Thyroid gland (tissue), 4 donors: Measurements from ENCODE around the gene UBE2R2. TPM values are rescaled to one million over a fixed set of nuclear protein-coding genes. Genes with fewer than 3 reads are reported as not detected.

ENCODE experiments used
- DNase-seq, 2 donors: peaks; one replicate each; pipeline ENCODE4 v3.0.0-alpha.2; 2019
- H3K27ac ChIP-seq, 3 donors: fragments of 200-600 bp; sonication (generic); 1 replicate in 2 of 3; 2 replicates in 1 of 3; pipeline ENCODE4 v1.5.1; 2016 to 2019; ENCODE audit warnings: mild to moderate bottlenecking in 1 of 3, moderate library complexity in 1 of 3
- H3K27me3 ChIP-seq: fragments of 200-600 bp; sonication (generic); one replicate; pipeline ENCODE4 v1.5.1; 2019
- H3K36me3 ChIP-seq, 2 donors: fragments of 200-600 bp; sonication (generic); one replicate each; pipeline ENCODE4 v1.5.1; 2016 to 2019
- H3K4me1 ChIP-seq, 2 donors: fragments of 200-600 bp; sonication (generic); one replicate each; pipeline ENCODE4 v1.5.1; 2017 to 2019
- H3K4me3 ChIP-seq, 3 donors: fragments of 200-600 bp; sonication (generic); replicated peaks in 1 of 3; 1 replicate in 2 of 3; 2 replicates in 1 of 3; pipeline ENCODE4 v1.5.1; 2016; ENCODE audit warnings: mild to moderate bottlenecking in 1 of 3
- H3K9me3 ChIP-seq: fragments of 200-600 bp; sonication (generic); one replicate; pipeline ENCODE4 v1.5.1; 2017
- CTCF ChIP-seq, 6 experiments: fragments of 200-600 bp in 3 of 6; fragments of 450-650 bp in 3 of 6; sonication (generic) in 3 of 6; IDR thresholded peaks; one replicate each; pipeline ENCODE4 v1.5.1; 2016 to 2019; ENCODE audit warnings: antibody characterized with exemption in 6 of 6, mild to moderate bottlenecking in 2 of 6, inconsistent platforms in 1 of 6, moderate library complexity in 1 of 6
- POLR2A ChIP-seq, 2 donors: fragments of 450-650 bp; IDR thresholded peaks; one replicate each; pipeline ENCODE4 v1.6.1; 2017; ENCODE audit warnings: antibody characterized with exemption in 2 of 2, mild to moderate bottlenecking in 2 of 2, moderate library complexity in 1 of 2
- WGBS, 2 donors: methylation state at CpG; one replicate each; pipeline ENCODE4 v1.1.5; 2017; 5-methylcytosine and 5-hydroxymethylcytosine counted together
- intact Hi-C: fragments of 100-400 bp; cut with DNase I; formaldehyde crosslinking; loops from one replicate; pipeline ENCODE4 v1.15.1; 2023
- total RNA-seq, 4 donors: library from RNA; depleted of rRNA; stranded (reverse); fragments of >200 nt; gene quantifications; one replicate each; pipeline ENCODE4 v1.2.3, GENCODE V29; 2016

UBE2R2 gene
- total RNA-seq, 4 donors from 2014 or later, result 22.8 to 31.4 (median 25.8) TPM

DNA sequence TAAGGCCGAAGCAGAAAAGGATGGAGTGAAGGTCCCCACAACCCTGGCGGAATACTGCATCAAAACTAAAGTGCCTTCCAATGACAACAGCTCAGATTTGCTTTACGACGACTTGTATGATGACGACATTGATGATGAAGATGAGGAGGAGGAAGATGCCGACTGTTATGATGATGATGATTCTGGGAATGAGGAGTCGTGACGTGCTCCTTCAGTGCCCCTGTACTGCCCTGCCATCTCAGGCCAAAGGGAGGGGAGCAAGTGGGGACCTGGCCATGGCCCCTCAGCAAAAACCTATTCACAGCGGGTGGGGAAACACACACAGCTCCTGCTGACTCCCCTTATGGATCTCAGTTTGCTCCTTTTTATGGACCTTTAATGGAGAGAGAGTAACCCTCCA is 100.1 kb downstream of the UBE2R2 start:
- TF ChIP-seq CTCF (IDR thresholded peaks at IDR 0.05) (no peak), POLR2A (IDR thresholded peaks at IDR 0.05) (no peak)
- H3K27me3 ChIP-seq, result no peaks in the 10 kb centered on the region
- no peak overlapping the region for H3K4me3 ChIP-seq
- no peak overlapping the region for H3K27ac ChIP-seq
- intact Hi-C loops, result no loop called here
- WGBS, 2 donors, result 94 to 97% methylated on average over 9 of the region's 9 CpGs
- no peaks in the 10 kb centered on the region for H3K9me3 ChIP-seq
- peaks cover 6 to 13% of the 10 kb centered on the region in 2 donors for H3K36me3 ChIP-seq
- DNase-seq, result no peak
- no peaks in the 10 kb centered on the region for H3K4me1 ChIP-seq

DNA sequence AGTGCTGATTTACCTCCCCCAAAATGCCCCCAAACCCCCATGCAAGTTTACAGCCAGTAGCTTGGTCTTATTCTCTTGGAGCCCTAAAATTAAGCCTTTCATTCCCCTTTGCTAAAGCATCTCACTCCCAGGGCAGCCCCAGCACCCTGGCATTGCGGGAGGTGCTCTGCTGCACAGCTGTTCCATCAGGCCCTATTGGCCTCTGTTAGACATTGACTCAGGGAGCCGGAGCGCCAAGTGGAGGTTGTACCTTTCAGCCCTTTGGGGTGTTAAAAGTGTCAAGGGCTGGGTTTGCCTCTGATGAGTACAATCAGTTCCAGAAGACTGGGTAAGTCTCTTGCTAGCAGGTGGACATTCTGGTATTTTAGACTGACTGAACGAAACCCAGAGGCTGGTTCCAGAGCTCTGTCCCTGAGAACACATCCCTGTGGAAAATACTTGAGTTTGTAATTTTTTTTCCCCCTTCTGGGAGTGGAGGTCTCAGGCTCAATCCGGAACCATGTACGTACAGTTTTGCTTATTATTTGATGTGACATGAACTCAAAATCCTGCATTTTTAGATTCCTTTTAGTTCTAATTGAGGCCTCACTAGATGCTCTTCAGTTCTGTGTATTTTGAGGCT is 102.4 kb downstream of the UBE2R2 start:
- peak; percentile 68 for DNase-seq
- H3K4me3 ChIP-seq, result no peak overlapping the region
- WGBS, 2 donors, result 51 to 61% methylated on average over 6 of the region's 6 CpGs
- H3K4me1 ChIP-seq, result no peaks in the 10 kb centered on the region
- H3K27me3 ChIP-seq, result no peaks in the 10 kb centered on the region
- TF ChIP-seq CTCF (IDR thresholded peaks at IDR 0.05) (no peak), POLR2A (IDR thresholded peaks at IDR 0.05) (no peak)
- intact Hi-C loops, result no loop called here
- peaks cover 29 to 37% of the 10 kb centered on the region in 2 donors for H3K36me3 ChIP-seq
- H3K27ac ChIP-seq, result no peak overlapping the region
- H3K9me3 ChIP-seq, result no peaks in the 10 kb centered on the region

- Histone ChIP-seq H3K36me3 (peaks cover 46 to 51% of the 10 kb centered on the region in 2 donors), H3K4me1 (no peaks in the 10 kb centered on the region), H3K27ac (no peak overlapping the region), H3K9me3 (no peaks in the 10 kb centered on the region), H3K27me3 (no peaks in the 10 kb centered on the region), H3K4me3 (no peak overlapping the region)
- WGBS, 2 donors, result 93 to 94% methylated on average over 13 to 14 of the region's 14 CpGs
- no peak for DNase-seq
- TF ChIP-seq POLR2A (IDR thresholded peaks at IDR 0.05) (no peak), CTCF (IDR thresholded peaks at IDR 0.05) (peak in 4 of 6 experiments; percentile 25 to 50 (median 40))
- intact Hi-C loops, result no loop called here
Measured at GRCh38 chr9:33921967-33922895, 105.3 kb downstream of the UBE2R2 start.

GRCh38 chr9:33923079-33923478 is 106.1 kb downstream of the UBE2R2 start:
- H3K9me3 ChIP-seq, result no peaks in the 10 kb centered on the region
- H3K36me3 ChIP-seq, result peaks cover 46 to 59% of the 10 kb centered on the region in 2 donors
- no peak overlapping the region for H3K4me3 ChIP-seq
- H3K27ac ChIP-seq, result no peak overlapping the region
- no peaks in the 10 kb centered on the region for H3K27me3 ChIP-seq
- TF ChIP-seq POLR2A (IDR thresholded peaks at IDR 0.05), result no peak
- TF ChIP-seq CTCF (IDR thresholded peaks at IDR 0.05), result no peak
- WGBS, 2 donors, result 84 to 89% methylated on average over 4 of the region's 4 CpGs
- H3K4me1 ChIP-seq, result no peaks in the 10 kb centered on the region
- intact Hi-C loops, result no loop called here
- DNase-seq, result no peak
